Bronchial epithelial cell (primary cell): ENCODE measurements around the gene HSF2. TPM values are rescaled to one million over a fixed set of nuclear protein-coding genes. Genes with fewer than 3 reads are reported as not detected.

Experiments used
- DNase-seq: peaks from one replicate; pipeline ENCODE4 v3.0.0-alpha.2; 2010; ENCODE audit warnings: low read depth
- FAIRE-seq: peaks from 2 replicates; lab custom pipeline; 2011; peaks lifted over from hg19 to GRCh38; lab: Jason Lieb, UNC
- H3K27me3 ChIP-seq: 2 replicates; pipeline ENCODE4 v1.5.1; 2011; ENCODE audit warnings: low read length; ENCODE audit not compliant: control insufficient read depth, insufficient read depth
- H3K36me3 ChIP-seq: 2 replicates; pipeline ENCODE4 v1.5.1; 2011; ENCODE audit warnings: low read length; ENCODE audit not compliant: control insufficient read depth, insufficient read depth
- H3K4me3 ChIP-seq: 2 replicates; pipeline ENCODE4 v1.5.1; 2011; ENCODE audit warnings: mild to moderate bottlenecking, low read depth, low read length, control low read depth
- total RNA-seq: library from RNA; depleted of rRNA; stranded (reverse); fragments of >200 nt; gene quantifications from 2 replicates; pipeline ENCODE4 v1.2.1, GENCODE V29; 2014
- TF ChIP-seq, protein P1 (sequence below): IDR thresholded peaks from 2 replicates; pipeline ENCODE4 v1.5.1; 2011; ENCODE audit warnings: mild to moderate bottlenecking, moderate library complexity, low read length, control low read depth, inconsistent platforms; ENCODE audit not compliant: insufficient read depth, severe bottlenecking

HSF2 gene
- total RNA-seq, 1 donor from 2014 or later: 17.9 TPM

DNA sequence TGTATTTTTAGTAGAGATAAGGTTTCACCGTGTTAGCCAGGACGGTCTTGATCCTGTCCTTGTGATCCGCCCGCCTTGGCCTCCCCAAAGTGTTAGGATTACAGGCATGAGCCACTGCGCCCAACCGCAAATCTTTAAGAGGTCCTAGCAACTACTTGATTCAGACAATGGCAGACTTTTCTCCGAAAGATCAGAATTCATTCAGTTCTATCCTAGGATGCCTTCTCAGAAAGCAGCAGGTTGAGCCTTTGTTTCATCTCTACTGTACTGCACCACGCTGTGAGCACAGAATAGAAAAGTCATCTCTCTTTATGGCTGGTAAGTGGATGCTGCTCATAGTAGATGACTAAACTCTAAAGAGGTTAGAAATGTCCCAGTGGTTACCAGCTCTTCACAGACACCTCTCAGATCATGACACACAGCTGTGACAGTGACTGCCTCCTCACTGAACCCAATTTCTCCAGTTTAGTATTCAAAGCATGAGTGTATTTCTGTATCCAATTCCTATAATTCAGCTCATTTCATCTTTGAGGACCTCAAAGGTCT is 6.0 kb upstream of the HSF2 start:
- DNase-seq (no peak), FAIRE-seq (no peak)
- Histone ChIP-seq H3K36me3 (no peaks in the 10 kb centered on the region), H3K4me3 (no peak overlapping the region), H3K27me3 (no peaks in the 10 kb centered on the region)
- TF ChIP-seq, protein P1, sequence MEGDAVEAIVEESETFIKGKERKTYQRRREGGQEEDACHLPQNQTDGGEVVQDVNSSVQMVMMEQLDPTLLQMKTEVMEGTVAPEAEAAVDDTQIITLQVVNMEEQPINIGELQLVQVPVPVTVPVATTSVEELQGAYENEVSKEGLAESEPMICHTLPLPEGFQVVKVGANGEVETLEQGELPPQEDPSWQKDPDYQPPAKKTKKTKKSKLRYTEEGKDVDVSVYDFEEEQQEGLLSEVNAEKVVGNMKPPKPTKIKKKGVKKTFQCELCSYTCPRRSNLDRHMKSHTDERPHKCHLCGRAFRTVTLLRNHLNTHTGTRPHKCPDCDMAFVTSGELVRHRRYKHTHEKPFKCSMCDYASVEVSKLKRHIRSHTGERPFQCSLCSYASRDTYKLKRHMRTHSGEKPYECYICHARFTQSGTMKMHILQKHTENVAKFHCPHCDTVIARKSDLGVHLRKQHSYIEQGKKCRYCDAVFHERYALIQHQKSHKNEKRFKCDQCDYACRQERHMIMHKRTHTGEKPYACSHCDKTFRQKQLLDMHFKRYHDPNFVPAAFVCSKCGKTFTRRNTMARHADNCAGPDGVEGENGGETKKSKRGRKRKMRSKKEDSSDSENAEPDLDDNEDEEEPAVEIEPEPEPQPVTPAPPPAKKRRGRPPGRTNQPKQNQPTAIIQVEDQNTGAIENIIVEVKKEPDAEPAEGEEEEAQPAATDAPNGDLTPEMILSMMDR: no peak

DNA sequence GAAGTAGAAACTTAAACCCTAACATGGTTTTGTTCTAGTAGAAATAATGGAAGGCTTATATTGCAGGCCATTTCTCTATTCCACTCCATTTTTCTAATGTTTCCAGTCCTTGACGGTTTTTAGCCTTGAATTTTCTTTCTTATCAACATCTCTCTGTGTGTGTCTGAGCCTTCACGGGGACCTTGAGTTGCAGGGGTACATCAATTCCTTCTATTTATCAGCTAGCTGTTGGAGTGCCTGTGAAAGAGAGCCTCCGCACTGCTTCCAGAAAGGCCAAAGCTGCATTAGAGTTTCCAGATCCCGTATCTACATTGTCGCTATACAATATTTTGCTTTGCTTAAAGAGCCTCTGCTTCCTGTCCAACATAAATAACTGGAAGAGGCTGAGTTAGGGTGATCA is 5.4 kb upstream of the HSF2 start:
- FAIRE-seq: no peak
- no peak for DNase-seq
- TF ChIP-seq, protein P1: no peak

DNA sequence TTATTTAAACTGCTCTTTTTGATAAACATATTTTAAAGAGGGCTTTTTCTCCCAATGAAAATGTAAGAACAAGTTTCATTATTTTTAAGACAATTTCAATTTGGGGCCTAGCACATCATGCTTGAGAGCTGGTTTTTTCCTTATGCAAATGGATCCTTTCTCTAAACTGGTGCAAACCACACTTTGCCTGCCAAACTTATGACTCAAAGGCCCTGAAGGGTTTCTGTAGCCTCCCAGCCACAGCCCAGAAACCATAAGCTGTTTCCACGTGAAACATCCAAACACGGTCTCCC is 451 bp upstream of the HSF2 start:
- FAIRE-seq: no peak

More for the DNA sequence above, 5.4 kb upstream of the HSF2 start:
- Histone ChIP-seq H3K4me3 (no peak overlapping the region), H3K27me3 (no peaks in the 10 kb centered on the region), H3K36me3 (no peaks in the 10 kb centered on the region)

DNA sequence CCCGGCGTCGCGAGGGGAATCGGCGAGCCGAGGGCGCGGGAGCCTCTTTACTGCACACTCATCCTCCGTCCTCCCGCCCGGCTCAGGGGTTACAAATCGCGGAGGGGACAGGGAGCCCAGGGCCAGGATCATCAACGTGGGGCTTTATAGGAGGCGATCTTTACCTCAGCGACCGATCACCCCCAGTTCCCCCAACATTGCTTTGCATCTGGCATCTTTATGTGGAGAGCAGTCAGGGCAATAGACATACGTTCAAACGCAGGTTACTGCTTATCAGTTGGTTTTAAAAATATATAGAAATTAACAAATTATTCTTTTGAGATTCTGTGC is 634 bp downstream of the HSF2 start:
- peak; percentile 3 for DNase-seq
- no peak for FAIRE-seq
- Histone ChIP-seq H3K4me3 (peak overlapping the region; percentile 100), H3K36me3 (no peaks in the 10 kb centered on the region), H3K27me3 (no peaks in the 10 kb centered on the region)
- TF ChIP-seq, protein P1: no peak

More for the DNA sequence above, 451 bp upstream of the HSF2 start:
- no peak for DNase-seq
- Histone ChIP-seq H3K36me3 (no peaks in the 10 kb centered on the region), H3K27me3 (no peaks in the 10 kb centered on the region), H3K4me3 (no peak overlapping the region)
- TF ChIP-seq, protein P1: no peak

DNA sequence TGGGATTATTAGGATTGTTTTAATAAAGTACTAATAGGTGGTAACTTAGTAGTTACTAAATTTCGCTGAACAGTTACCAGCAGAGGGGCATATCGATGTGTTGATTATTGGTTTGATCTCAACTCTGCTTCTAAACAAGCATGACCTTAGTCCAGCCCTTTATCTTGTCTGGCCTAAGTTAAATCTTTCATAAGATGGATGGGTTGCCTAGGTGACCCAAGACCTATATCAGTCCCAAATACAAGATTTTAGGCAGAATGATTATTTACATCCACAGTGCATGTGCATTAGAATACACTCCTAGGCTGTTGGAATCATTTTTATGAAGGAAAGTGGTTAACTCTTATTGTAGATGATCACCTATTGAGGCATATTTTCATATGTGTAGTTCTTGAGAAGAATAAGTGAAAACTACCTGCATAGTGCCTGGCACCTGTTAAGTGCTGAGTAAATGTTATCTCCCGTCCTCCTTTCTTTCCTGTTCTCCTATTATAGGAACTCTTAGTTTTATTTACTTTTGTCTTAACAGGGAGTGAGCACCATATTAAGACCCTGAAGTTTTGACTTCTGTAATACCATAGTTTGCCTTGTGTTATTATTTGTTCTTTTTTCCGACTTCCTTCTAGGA is 1.1 kb downstream of the HSF2 start:
- H3K4me3 ChIP-seq: peak overlapping the region; percentile 100
- peak; percentile 5 for DNase-seq
- FAIRE-seq: no peak
- H3K27me3 ChIP-seq: no peaks in the 10 kb centered on the region
- TF ChIP-seq, protein P1: no peak
- H3K36me3 ChIP-seq: no peaks in the 10 kb centered on the region

DNA sequence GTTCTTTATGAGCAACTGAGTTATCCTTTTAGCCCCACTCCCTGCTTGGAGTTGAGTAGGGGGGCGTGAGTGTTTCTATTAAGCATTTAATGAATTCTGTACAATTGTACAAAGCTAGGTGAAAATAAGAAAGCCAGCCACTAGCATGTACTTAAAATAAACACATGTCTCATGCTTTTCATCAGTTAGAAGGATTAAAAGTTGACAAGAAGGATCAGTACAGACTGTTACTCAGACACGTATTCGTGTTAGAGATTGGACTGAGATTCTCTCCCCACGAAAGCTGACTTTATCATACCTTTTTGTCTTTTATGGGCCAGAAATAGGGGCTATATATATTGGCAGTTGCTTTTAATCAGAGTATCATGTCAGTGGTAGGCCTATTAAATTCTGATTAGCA is 1.7 kb downstream of the HSF2 start:
- DNase-seq: no peak
- TF ChIP-seq, protein P1: no peak
- H3K27me3 ChIP-seq: no peaks in the 10 kb centered on the region
- H3K36me3 ChIP-seq: no peaks in the 10 kb centered on the region
- no peak overlapping the region for H3K4me3 ChIP-seq
- no peak for FAIRE-seq
